ENCODE results near the gene GPR78.

Gene GPR78

DNA sequence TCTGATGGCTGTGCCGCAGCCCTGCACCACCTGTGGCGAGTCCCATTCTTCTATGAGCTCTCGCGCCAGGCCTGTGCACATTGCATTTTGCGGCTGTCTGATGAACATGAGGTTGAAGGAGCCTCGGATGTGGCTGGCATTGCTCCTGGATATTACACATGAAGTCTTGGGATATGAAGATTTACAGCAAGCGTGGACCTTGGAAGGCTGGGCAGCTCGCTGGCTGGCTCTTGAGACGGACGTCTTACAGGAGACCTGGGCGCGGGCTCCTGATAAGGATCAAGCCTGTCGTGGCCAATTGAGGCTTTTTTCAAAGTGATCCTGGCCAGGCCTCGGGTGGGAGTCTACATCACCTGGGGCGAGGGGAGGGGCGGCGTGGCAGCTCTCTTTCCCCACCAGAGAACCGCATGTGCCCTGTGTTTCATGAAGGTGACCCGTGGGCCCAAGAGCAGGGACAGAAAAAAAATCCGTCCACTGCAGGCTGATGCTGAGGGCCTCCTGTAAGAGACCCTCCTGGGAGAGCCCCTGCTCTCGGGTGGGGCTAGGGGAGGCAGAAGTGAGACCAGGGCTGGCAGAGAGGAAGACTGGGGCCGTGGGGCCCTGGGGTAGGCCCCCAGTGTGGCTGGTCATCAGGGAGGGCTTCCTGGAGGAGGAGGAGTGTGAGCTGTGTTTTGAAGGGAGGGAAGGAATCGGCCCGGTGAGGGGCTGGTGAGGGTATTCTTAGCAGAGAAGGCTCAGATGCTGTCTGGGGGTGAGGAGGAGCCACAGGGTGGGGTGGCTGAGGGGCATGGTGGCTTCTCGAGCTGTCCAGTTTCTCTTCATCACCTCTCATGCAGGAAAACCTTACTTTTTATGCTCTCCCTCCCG lies 36.0 kb downstream of the GPR78 start:
- peak; percentile 34; the same call in 2 of the 3 replicates for ATAC-seq
- TF ChIP-seq ARNTL (CRISPR knock-in tag; IDR thresholded peaks at IDR 0.05; ENCODE audit: borderline replicate concordance, low read depth) (no peak), RARB (CRISPR knock-in tag; IDR thresholded peaks at IDR 0.05) (no peak), ISL1 (CRISPR knock-in tag; IDR thresholded peaks at IDR 0.05) (no peak), POU6F1 (CRISPR knock-in tag; IDR thresholded peaks at IDR 0.05; ENCODE audit: borderline replicate concordance, low read depth) (no peak), SNAI2 (CRISPR knock-in tag; IDR thresholded peaks at IDR 0.05) (no peak), ZNF8 (CRISPR knock-in tag; IDR thresholded peaks at IDR 0.05) (no peak), ZNF565 (CRISPR knock-in tag; conservative IDR thresholded peaks at IDR 0.05; ENCODE audit: low read depth) (no peak), ESRRG (CRISPR knock-in tag; IDR thresholded peaks at IDR 0.05) (no peak)
- TF ChIP-seq, protein P1, sequence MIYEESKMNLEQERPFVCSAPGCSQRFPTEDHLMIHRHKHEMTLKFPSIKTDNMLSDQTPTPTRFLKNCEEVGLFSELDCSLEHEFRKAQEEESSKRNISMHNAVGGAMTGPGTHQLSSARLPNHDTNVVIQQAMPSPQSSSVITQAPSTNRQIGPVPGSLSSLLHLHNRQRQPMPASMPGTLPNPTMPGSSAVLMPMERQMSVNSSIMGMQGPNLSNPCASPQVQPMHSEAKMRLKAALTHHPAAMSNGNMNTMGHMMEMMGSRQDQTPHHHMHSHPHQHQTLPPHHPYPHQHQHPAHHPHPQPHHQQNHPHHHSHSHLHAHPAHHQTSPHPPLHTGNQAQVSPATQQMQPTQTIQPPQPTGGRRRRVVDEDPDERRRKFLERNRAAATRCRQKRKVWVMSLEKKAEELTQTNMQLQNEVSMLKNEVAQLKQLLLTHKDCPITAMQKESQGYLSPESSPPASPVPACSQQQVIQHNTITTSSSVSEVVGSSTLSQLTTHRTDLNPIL (CRISPR knock-in tag; IDR thresholded peaks at IDR 0.05; ENCODE audit: low read depth), result no peak
- TF ChIP-seq, protein P2, sequence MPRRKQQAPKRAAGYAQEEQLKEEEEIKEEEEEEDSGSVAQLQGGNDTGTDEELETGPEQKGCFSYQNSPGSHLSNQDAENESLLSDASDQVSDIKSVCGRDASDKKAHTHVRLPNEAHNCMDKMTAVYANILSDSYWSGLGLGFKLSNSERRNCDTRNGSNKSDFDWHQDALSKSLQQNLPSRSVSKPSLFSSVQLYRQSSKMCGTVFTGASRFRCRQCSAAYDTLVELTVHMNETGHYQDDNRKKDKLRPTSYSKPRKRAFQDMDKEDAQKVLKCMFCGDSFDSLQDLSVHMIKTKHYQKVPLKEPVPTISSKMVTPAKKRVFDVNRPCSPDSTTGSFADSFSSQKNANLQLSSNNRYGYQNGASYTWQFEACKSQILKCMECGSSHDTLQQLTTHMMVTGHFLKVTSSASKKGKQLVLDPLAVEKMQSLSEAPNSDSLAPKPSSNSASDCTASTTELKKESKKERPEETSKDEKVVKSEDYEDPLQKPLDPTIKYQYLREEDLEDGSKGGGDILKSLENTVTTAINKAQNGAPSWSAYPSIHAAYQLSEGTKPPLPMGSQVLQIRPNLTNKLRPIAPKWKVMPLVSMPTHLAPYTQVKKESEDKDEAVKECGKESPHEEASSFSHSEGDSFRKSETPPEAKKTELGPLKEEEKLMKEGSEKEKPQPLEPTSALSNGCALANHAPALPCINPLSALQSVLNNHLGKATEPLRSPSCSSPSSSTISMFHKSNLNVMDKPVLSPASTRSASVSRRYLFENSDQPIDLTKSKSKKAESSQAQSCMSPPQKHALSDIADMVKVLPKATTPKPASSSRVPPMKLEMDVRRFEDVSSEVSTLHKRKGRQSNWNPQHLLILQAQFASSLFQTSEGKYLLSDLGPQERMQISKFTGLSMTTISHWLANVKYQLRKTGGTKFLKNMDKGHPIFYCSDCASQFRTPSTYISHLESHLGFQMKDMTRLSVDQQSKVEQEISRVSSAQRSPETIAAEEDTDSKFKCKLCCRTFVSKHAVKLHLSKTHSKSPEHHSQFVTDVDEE (CRISPR knock-in tag; IDR thresholded peaks at IDR 0.05), result no peak
- TF ChIP-seq, protein P3, sequence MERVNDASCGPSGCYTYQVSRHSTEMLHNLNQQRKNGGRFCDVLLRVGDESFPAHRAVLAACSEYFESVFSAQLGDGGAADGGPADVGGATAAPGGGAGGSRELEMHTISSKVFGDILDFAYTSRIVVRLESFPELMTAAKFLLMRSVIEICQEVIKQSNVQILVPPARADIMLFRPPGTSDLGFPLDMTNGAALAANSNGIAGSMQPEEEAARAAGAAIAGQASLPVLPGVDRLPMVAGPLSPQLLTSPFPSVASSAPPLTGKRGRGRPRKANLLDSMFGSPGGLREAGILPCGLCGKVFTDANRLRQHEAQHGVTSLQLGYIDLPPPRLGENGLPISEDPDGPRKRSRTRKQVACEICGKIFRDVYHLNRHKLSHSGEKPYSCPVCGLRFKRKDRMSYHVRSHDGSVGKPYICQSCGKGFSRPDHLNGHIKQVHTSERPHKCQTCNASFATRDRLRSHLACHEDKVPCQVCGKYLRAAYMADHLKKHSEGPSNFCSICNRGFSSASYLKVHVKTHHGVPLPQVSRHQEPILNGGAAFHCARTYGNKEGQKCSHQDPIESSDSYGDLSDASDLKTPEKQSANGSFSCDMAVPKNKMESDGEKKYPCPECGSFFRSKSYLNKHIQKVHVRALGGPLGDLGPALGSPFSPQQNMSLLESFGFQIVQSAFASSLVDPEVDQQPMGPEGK (CRISPR knock-in tag; IDR thresholded peaks at IDR 0.05; ENCODE audit: borderline replicate concordance), result no peak

GRCh38 chr4:8616831-8617230 lies 36.6 kb downstream of the GPR78 start:
- no peak for ATAC-seq
- TF ChIP-seq, protein P3 (CRISPR knock-in tag; IDR thresholded peaks at IDR 0.05; ENCODE audit: borderline replicate concordance), result no peak
- no peak for TF ChIP-seq ZC3H10 (CRISPR knock-in tag; IDR thresholded peaks at IDR 0.05)

DNA sequence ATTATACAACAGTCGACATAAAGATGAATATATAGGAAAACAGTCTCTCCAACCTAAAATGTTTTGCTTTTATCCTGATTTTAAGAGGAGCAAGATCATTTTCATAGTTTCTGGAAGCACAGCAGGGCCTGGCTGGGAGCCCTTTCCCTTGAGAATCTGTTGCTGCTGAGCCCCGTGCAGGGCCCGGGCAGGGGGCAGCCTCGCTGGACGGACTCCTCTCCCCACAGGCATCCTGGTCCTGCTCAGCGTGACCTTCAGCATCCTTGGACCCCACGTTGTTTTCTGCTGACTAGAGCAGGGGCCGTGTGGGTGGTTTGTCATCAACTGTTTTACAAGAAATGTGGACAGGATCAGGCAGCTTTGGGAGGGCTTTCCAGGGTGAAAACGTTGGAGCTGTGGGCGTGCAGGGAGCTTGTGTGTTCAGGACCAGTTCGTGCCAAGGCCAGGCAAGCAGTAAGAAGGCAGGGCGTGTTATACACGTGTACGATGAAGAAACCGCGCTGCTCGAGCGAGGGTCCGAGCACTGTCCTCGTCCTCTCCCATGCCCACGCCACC lies 37.4 kb downstream of the GPR78 start:
- ATAC-seq, result no peak
- TF ChIP-seq RARB (CRISPR knock-in tag; IDR thresholded peaks at IDR 0.05) (no peak), ZC3H10 (CRISPR knock-in tag; IDR thresholded peaks at IDR 0.05) (no peak), BACH2 (CRISPR knock-in tag; IDR thresholded peaks at IDR 0.05; ENCODE audit: borderline replicate concordance) (no peak), PPARA (CRISPR knock-in tag; IDR thresholded peaks at IDR 0.05; ENCODE audit: borderline replicate concordance) (no peak)

DNA sequence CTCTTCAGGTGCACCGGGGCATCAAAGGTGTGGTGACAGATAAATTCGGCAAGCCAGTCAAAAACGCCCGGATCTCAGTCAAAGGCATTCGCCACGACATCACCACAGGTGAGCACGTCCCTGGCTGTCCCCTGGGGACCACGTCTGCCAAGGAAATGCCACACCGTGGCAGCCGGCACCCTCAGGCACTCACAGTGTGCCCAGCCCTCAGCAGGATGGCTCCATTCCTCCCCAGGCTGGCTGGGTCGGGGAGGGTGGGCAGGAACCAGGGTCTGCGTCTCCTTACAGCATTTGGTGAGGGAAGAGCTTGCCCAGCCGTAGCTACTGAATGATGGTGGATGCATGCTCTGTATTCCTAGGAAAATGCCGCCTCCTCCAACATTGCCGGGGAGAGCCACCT lies 38.2 kb downstream of the GPR78 start:
- ATAC-seq, result no peak
- TF ChIP-seq ESRRG (CRISPR knock-in tag; IDR thresholded peaks at IDR 0.05) (no peak), ZNF8 (CRISPR knock-in tag; IDR thresholded peaks at IDR 0.05) (no peak), ZC3H10 (CRISPR knock-in tag; IDR thresholded peaks at IDR 0.05) (no peak), ZNF70 (CRISPR knock-in tag; IDR thresholded peaks at IDR 0.05) (no peak), OSR1 (CRISPR knock-in tag; IDR thresholded peaks at IDR 0.05) (no peak), PPARA (CRISPR knock-in tag; IDR thresholded peaks at IDR 0.05; ENCODE audit: borderline replicate concordance) (no peak), TOX (CRISPR knock-in tag; IDR thresholded peaks at IDR 0.05; ENCODE audit: borderline replicate concordance) (no peak), POU6F1 (CRISPR knock-in tag; IDR thresholded peaks at IDR 0.05; ENCODE audit: borderline replicate concordance, low read depth) (no peak), TCF4 (CRISPR knock-in tag; IDR thresholded peaks at IDR 0.05; ENCODE audit: borderline replicate concordance) (no peak), BACH2 (CRISPR knock-in tag; IDR thresholded peaks at IDR 0.05; ENCODE audit: borderline replicate concordance) (no peak), SNAI2 (CRISPR knock-in tag; IDR thresholded peaks at IDR 0.05) (no peak), ZFP30 (CRISPR knock-in tag; IDR thresholded peaks at IDR 0.05) (no peak), CSDC2 (CRISPR knock-in tag; IDR thresholded peaks at IDR 0.05) (no peak), ISL1 (CRISPR knock-in tag; IDR thresholded peaks at IDR 0.05) (no peak)
- TF ChIP-seq, protein P3 (CRISPR knock-in tag; IDR thresholded peaks at IDR 0.05; ENCODE audit: borderline replicate concordance), result no peak
